ENCODE measurements around the gene CRY1.

GRCh38 chr12:107139787-107140186, 46.4 kb upstream of the CRY1 start:
- TF ChIP-seq, protein P1, sequence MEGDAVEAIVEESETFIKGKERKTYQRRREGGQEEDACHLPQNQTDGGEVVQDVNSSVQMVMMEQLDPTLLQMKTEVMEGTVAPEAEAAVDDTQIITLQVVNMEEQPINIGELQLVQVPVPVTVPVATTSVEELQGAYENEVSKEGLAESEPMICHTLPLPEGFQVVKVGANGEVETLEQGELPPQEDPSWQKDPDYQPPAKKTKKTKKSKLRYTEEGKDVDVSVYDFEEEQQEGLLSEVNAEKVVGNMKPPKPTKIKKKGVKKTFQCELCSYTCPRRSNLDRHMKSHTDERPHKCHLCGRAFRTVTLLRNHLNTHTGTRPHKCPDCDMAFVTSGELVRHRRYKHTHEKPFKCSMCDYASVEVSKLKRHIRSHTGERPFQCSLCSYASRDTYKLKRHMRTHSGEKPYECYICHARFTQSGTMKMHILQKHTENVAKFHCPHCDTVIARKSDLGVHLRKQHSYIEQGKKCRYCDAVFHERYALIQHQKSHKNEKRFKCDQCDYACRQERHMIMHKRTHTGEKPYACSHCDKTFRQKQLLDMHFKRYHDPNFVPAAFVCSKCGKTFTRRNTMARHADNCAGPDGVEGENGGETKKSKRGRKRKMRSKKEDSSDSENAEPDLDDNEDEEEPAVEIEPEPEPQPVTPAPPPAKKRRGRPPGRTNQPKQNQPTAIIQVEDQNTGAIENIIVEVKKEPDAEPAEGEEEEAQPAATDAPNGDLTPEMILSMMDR (IDR thresholded peaks at IDR 0.05): no peak
- no peak for TF ChIP-seq POLR2A (IDR thresholded peaks at IDR 0.05)

Data from stomach (tissue), 4 donors.